ENCODE data around the gene CLDN7.

- TF ChIP-seq CTCF (IDR thresholded peaks at IDR 0.05; ENCODE audit: low read depth, low read length) (no peak), EZH2phosphoT487 (IDR thresholded peaks at IDR 0.05; ENCODE audit: low read depth) (no peak)
Observed at GRCh38 chr17:7243453-7243729, 18.9 kb downstream of the CLDN7 start.
